AG04450 (cell line): ENCODE measurements around the gene DOCK9. TPM values are rescaled to one million over a fixed set of nuclear protein-coding genes. Genes with fewer than 3 reads are reported as not detected.

Experiments used
- CTCF ChIA-PET: fragments of 300-600, 350-600 bp; formaldehyde crosslinking; extraction: SDS; loops from one replicate; lab custom pipeline; 2022; ENCODE audit warnings: antibody characterized with exemption, inconsistent platforms; lab: Charles Lee
- POLR2A ChIA-PET: fragments of 350-600 bp; formaldehyde crosslinking; extraction: SDS; loops from one replicate; lab custom pipeline; 2021; ENCODE audit warnings: antibody characterized with exemption, inconsistent platforms; lab: Yijun Ruan, JAX
- DNase-seq: peaks from one replicate; pipeline ENCODE4 v3.0.0-alpha.2; 2011; ENCODE audit warnings: low read depth, low spot score
- H3K27ac ChIP-seq: one replicate; pipeline ENCODE4 v1.5.1; 2012; ENCODE audit warnings: low read depth, low read length, control low read depth
- H3K27me3 ChIP-seq: one replicate; pipeline ENCODE4 v1.6.0; 2012; ENCODE audit warnings: low read length; ENCODE audit not compliant: control insufficient read depth, insufficient read depth
- H3K4me3 ChIP-seq: 2 replicates; pipeline ENCODE4 v1.5.1; 2011; ENCODE audit warnings: mild to moderate bottlenecking, low read depth, low read length, control low read depth
- H3K9me3 ChIP-seq: 2 replicates; pipeline ENCODE4 v1.5.1; 2012; ENCODE audit warnings: low read length; ENCODE audit not compliant: control insufficient read depth, insufficient read depth
- polyA plus RNA-seq: library from polyadenylated mRNA; depleted of rRNA; stranded (reverse); fragments of >200 nt; gene quantifications from 2 replicates; pipeline ENCODE4 v1.2.3, GENCODE V29; 2011
- TF ChIP-seq, protein P1 (sequence below): IDR thresholded peaks from 2 replicates; pipeline ENCODE4 v1.5.1; 2011; ENCODE audit warnings: low read depth, low read length, control low read depth, inconsistent platforms

Gene DOCK9
- polyA plus RNA-seq, 1 experiment: 9.6 TPM

DNA sequence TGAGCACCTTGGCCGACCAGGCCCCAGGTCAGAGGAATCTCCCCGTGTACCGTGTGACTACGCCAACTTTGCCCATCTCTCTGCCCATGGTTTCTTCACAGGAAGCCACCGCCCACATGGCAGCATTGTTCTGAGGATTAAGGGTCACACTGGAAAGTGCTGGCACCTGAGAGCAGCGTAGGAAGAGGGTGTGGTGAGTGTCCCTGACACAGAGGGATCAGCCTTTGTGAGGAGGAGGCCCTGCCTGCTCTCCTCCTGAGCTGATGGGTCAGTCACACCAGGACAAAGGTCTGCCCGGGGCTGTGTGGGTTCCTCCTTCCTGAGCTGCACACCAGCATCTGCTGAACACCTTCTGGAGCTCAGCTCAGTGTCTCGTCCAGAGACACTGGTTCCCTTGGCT, 193.2 kb downstream of the DOCK9 start:
- no peak for DNase-seq
- ChIA-PET POLR2A (no interaction called here), CTCF (no interaction called here)
- Histone ChIP-seq H3K27me3 (peaks cover 8% of the 10 kb centered on the region), H3K9me3 (no peaks in the 10 kb centered on the region; the same call in 1 of the 2 replicates), H3K27ac (no peak overlapping the region), H3K4me3 (no peak overlapping the region)
- TF ChIP-seq, protein P1, sequence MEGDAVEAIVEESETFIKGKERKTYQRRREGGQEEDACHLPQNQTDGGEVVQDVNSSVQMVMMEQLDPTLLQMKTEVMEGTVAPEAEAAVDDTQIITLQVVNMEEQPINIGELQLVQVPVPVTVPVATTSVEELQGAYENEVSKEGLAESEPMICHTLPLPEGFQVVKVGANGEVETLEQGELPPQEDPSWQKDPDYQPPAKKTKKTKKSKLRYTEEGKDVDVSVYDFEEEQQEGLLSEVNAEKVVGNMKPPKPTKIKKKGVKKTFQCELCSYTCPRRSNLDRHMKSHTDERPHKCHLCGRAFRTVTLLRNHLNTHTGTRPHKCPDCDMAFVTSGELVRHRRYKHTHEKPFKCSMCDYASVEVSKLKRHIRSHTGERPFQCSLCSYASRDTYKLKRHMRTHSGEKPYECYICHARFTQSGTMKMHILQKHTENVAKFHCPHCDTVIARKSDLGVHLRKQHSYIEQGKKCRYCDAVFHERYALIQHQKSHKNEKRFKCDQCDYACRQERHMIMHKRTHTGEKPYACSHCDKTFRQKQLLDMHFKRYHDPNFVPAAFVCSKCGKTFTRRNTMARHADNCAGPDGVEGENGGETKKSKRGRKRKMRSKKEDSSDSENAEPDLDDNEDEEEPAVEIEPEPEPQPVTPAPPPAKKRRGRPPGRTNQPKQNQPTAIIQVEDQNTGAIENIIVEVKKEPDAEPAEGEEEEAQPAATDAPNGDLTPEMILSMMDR: no peak

DNA sequence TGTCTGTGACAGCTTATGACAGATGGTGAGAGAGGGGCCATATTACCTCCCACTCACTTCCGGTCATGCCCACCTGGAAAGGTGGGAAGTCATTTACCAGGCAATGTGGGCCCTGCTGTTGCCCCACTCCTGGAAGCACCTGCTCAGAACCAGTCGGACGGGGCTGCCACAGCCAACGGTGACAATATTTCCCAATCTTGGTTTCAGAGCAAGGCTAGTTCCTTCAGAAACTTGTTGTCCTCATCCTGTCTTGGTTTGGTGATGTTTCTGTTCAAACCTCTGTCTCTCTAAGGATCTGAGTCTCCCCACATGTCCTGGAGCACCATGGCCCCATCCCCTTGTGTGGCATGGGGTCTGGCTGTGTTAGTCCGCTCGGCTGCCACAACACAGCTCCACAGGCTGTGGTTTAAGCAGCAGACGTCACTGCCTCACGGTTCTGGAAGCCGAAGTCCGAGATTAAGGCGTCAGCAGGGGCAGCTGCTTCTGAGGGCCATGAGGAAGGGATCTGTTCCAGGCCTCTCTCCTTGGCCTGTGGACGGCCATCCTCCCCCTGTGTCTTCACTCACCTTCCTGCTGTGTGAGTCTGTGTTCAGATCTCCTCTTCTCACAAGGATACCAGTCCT, 193.9 kb downstream of the DOCK9 start:
- H3K27ac ChIP-seq: no peak overlapping the region
- H3K4me3 ChIP-seq: no peak overlapping the region
- H3K27me3 ChIP-seq: peaks cover 9% of the 10 kb centered on the region
- no peak for DNase-seq
- ChIA-PET POLR2A (no interaction called here), CTCF (no interaction called here)
- TF ChIP-seq, protein P1: no peak
- H3K9me3 ChIP-seq: no peaks in the 10 kb centered on the region; the same call in 1 of the 2 replicates

DNA sequence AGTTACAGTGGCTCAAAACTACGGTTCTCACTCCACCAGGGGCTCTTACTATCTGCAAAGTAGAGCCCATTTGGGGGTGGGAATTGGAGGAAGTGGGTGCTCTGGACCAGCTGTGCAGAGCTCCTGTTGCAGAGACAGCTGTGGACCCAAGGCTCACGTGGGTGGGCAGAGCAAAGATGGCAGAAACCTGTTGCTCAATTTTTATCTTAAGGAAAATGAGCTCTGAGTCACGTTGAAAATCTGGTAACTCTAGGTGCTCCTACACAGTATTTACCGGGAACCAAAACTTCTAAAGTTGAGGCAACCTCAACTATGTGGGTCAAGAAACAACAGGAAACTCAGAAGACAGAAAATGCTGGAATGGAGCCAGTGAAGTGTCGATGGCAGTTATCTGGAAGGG, 195.2 kb downstream of the DOCK9 start:
- TF ChIP-seq, protein P1: no peak

DNA sequence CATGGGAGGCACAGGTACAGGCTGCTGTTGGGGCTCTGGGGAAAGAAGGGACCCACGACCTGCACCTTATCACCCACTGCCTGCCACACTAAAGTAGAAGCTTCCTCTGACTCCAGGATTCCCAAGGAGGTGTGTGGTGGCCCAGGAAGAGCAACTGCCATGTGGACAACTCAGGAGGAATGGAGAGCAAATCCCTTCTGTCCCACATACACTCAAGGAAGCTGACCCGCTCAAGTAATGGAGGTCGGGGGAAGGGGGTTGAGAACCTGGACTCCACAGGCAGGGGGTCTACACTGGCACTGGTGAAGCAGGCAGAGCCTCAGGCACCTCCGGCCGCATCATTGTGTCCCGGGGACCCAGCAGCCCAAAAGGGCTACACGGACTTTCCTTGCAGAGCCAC, 196.0 kb downstream of the DOCK9 start:
- Histone ChIP-seq H3K4me3 (no peak overlapping the region), H3K9me3 (no peaks in the 10 kb centered on the region; the same call in 1 of the 2 replicates), H3K27me3 (peaks cover 9% of the 10 kb centered on the region), H3K27ac (no peak overlapping the region)
- ChIA-PET POLR2A (no interaction called here), CTCF (no interaction called here)
- no peak for DNase-seq
- TF ChIP-seq, protein P1: no peak

More for the DNA sequence above, 195.2 kb downstream of the DOCK9 start:
- Histone ChIP-seq H3K27me3 (peaks cover 11% of the 10 kb centered on the region), H3K4me3 (no peak overlapping the region), H3K27ac (no peak overlapping the region), H3K9me3 (no peaks in the 10 kb centered on the region; the same call in 1 of the 2 replicates)
- CTCF ChIA-PET: no interaction called here
- DNase-seq: no peak
- POLR2A ChIA-PET: interaction anchor here (1.0 kb wide), 1 partner anchor 21 kb away, joined by 3 read pairs; no protein-coding TSS in a partner anchor

DNA sequence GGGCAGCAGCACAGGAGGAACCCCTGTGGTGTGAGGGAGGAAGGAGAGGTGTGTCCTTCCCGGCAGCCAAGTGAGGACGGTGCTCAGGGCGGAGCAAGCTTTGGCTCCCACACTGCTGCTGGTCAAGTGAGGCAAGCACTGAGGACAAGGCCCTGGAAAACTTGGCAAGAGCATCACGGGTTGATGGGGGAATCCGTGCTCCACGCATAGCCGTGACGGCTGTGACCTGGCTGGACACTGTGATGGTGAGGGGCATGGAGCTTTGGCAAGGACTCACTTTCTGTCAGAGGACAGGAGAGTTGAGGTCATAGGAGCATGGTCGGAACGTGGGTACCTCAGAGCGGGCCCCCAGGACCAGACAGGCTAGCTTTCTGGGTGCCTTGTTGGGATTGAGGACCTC, 196.4 kb downstream of the DOCK9 start:
- CTCF ChIA-PET: no interaction called here
- TF ChIP-seq, protein P1: no peak
- Histone ChIP-seq H3K9me3 (no peaks in the 10 kb centered on the region; the same call in 1 of the 2 replicates), H3K4me3 (no peak overlapping the region), H3K27ac (no peak overlapping the region), H3K27me3 (peaks cover 9% of the 10 kb centered on the region)
- no peak for DNase-seq
- POLR2A ChIA-PET: no interaction called here
